Naive B cell (primary cell): ENCODE measurements around the gene MDFIC2. TPM values are rescaled to one million over a fixed set of nuclear protein-coding genes. Genes with fewer than 3 reads are reported as not detected.
"Not testable (repeated sequence)": the region's sequence is repeated elsewhere in the genome, so short reads cannot be mapped to it uniquely, and the experiment has no call there.

Source experiments
- ATAC-seq, 2 donors: fragments of 150-1000 bp; cut with Tn5 transposase; 2 replicates each; pipeline ENCODE4 v1.10.0; 2021; ENCODE audit warnings: low read depth in 2 of 2, mild to moderate bottlenecking in 2 of 2, moderate library complexity in 2 of 2
- DNase-seq: peaks from one replicate; pipeline ENCODE4 v3.0.0; 2022
- H3K27ac Mint-ChIP-seq, 6 donors: one replicate each; pipeline ENCODE4 v1.8.0; 2020 to 2022; ENCODE audit warnings: mild to moderate bottlenecking in 6 of 6, mixed read lengths in 6 of 6, moderate library complexity in 5 of 6, inconsistent platforms in 2 of 6
- H3K27me3 Mint-ChIP-seq, 3 donors: one replicate each; pipeline ENCODE4 v1.8.0; 2021 to 2022; ENCODE audit warnings: mixed read lengths in 3 of 3, mild to moderate bottlenecking in 1 of 3
- H3K36me3 Mint-ChIP-seq, 2 donors: one replicate each; pipeline ENCODE4 v1.8.0; 2020 to 2022; ENCODE audit warnings: mixed read lengths in 2 of 2, inconsistent platforms in 1 of 2, mild to moderate bottlenecking in 1 of 2
- H3K4me1 Mint-ChIP-seq, 3 donors: one replicate each; pipeline ENCODE4 v1.8.0; 2020 to 2022; ENCODE audit warnings: mixed read lengths in 3 of 3, inconsistent platforms in 1 of 3, mild to moderate bottlenecking in 1 of 3, moderate library complexity in 1 of 3
- H3K4me3 Mint-ChIP-seq, 8 donors: one replicate each; pipeline ENCODE4 v1.8.0; 2020 to 2022; ENCODE audit warnings: mild to moderate bottlenecking in 8 of 8, mixed read lengths in 8 of 8, moderate library complexity in 8 of 8, inconsistent platforms in 2 of 8
- H3K9me3 Mint-ChIP-seq, 7 donors: one replicate each; pipeline ENCODE4 v1.8.0; 2020 to 2022; ENCODE audit warnings: mixed read lengths in 7 of 7, mild to moderate bottlenecking in 5 of 7, inconsistent platforms in 2 of 7, moderate library complexity in 1 of 7
- polyA plus RNA-seq, 6 donors: library from polyadenylated mRNA; unstranded; fragments of 300-500 nt; fragmentation: Illumina TruSeq; gene quantifications; one replicate each; pipeline ENCODE4 v1.2.3, GENCODE V29; 2021; ENCODE audit warnings: low read depth in 6 of 6

Gene MDFIC2
- polyA plus RNA-seq, 6 donors from 2014 or later: not detected

GRCh38 chr3:70247955-70248354 is 64.5 kb downstream of the MDFIC2 start:
- no peaks in the 10 kb centered on the region for H3K36me3 Mint-ChIP-seq
- ATAC-seq (no peak), DNase-seq (no peak)
- H3K9me3 Mint-ChIP-seq: peaks cover 0 to 12% (median 3%) of the 10 kb centered on the region in 7 donors
- no peaks in the 10 kb centered on the region for H3K4me1 Mint-ChIP-seq
- H3K27ac Mint-ChIP-seq: no peak overlapping the region
- H3K27me3 Mint-ChIP-seq: peaks cover 8 to 16% (median 11%) of the 10 kb centered on the region in 3 donors
- no peak overlapping the region for H3K4me3 Mint-ChIP-seq

GRCh38 chr3:70245746-70246525 is 66.5 kb downstream of the MDFIC2 start:
- Mint-ChIP-seq H3K9me3 (peaks cover 0 to 12% (median 3%) of the 10 kb centered on the region in 7 donors), H3K4me3 (no peak overlapping the region), H3K36me3 (no peaks in the 10 kb centered on the region), H3K27me3 (peaks cover 7 to 16% (median 8%) of the 10 kb centered on the region in 3 donors), H3K4me1 (no peaks in the 10 kb centered on the region), H3K27ac (no peak overlapping the region)
- DNase-seq (no peak), ATAC-seq (no peak)

- peaks cover 7 to 12% (median 8%) of the 10 kb centered on the region in 3 donors for H3K27me3 Mint-ChIP-seq
- no peak overlapping the region for H3K4me3 Mint-ChIP-seq
- no peak overlapping the region for H3K27ac Mint-ChIP-seq
- peaks cover 0 to 12% (median 3%) of the 10 kb centered on the region in 7 donors for H3K9me3 Mint-ChIP-seq
- H3K4me1 Mint-ChIP-seq: no peaks in the 10 kb centered on the region
- no peak for ATAC-seq
- no peaks in the 10 kb centered on the region for H3K36me3 Mint-ChIP-seq
- no peak for DNase-seq
Measured at GRCh38 chr3:70244422-70244821, 68.0 kb downstream of the MDFIC2 start.

- no peak for ATAC-seq
- Mint-ChIP-seq H3K9me3 (peaks cover 0 to 6% (median 0%) of the 10 kb centered on the region in 7 donors), H3K4me3 (no peak overlapping the region), H3K27me3 (peaks cover 7 to 9% (median 8%) of the 10 kb centered on the region in 3 donors), H3K27ac (no peak overlapping the region), H3K36me3 (no peaks in the 10 kb centered on the region), H3K4me1 (no peaks in the 10 kb centered on the region)
- no peak for DNase-seq
Measured at GRCh38 chr3:70242297-70242882, 70.0 kb downstream of the MDFIC2 start.

- ATAC-seq (no peak), DNase-seq (no peak)
- Mint-ChIP-seq H3K4me3 (no peak overlapping the region), H3K36me3 (no peaks in the 10 kb centered on the region), H3K9me3 (peaks cover 0 to 5% (median 2%) of the 10 kb centered on the region in 7 donors), H3K4me1 (no peaks in the 10 kb centered on the region), H3K27ac (no peak overlapping the region), H3K27me3 (peaks cover 3 to 8% (median 4%) of the 10 kb centered on the region in 3 donors)
Measured at GRCh38 chr3:70233812-70234211, 78.6 kb downstream of the MDFIC2 start.

- Mint-ChIP-seq H3K27ac (no peak overlapping the region), H3K36me3 (no peaks in the 10 kb centered on the region), H3K27me3 (peaks cover 3 to 8% (median 6%) of the 10 kb centered on the region in 3 donors), H3K4me1 (no peaks in the 10 kb centered on the region), H3K9me3 (peaks cover 0 to 5% (median 2%) of the 10 kb centered on the region in 7 donors), H3K4me3 (peak overlapping the region in 1 of 8 donors; percentile 44)
- ATAC-seq (no peak), DNase-seq (no peak)
Measured at GRCh38 chr3:70233112-70233511, 79.3 kb downstream of the MDFIC2 start.

GRCh38 chr3:70231266-70231701 is 81.2 kb downstream of the MDFIC2 start:
- no peaks in the 10 kb centered on the region for H3K36me3 Mint-ChIP-seq
- peaks cover 0 to 6% (median 2%) of the 10 kb centered on the region in 7 donors for H3K9me3 Mint-ChIP-seq
- no peak overlapping the region for H3K27ac Mint-ChIP-seq
- DNase-seq: no peak
- no peaks in the 10 kb centered on the region for H3K4me1 Mint-ChIP-seq
- H3K27me3 Mint-ChIP-seq: peaks cover 3 to 8% (median 6%) of the 10 kb centered on the region in 3 donors
- H3K4me3 Mint-ChIP-seq: no peak overlapping the region
- ATAC-seq: no peak

- Mint-ChIP-seq H3K27ac (no peak overlapping the region), H3K4me1 (no peaks in the 10 kb centered on the region), H3K36me3 (no peaks in the 10 kb centered on the region), H3K9me3 (peaks cover 0 to 4% (median 0%) of the 10 kb centered on the region in 7 donors), H3K4me3 (no peak overlapping the region), H3K27me3 (peaks cover 4 to 8% (median 6%) of the 10 kb centered on the region in 3 donors)
- no peak for DNase-seq
- ATAC-seq: no peak
Measured at GRCh38 chr3:70227437-70227836, 85.0 kb downstream of the MDFIC2 start.

GRCh38 chr3:70225146-70225545 is 87.3 kb downstream of the MDFIC2 start:
- DNase-seq: no peak
- peaks cover 0 to 8% (median 6%) of the 10 kb centered on the region in 3 donors for H3K27me3 Mint-ChIP-seq
- no peak for ATAC-seq
- H3K4me1 Mint-ChIP-seq: no peaks in the 10 kb centered on the region
- no peak overlapping the region for H3K27ac Mint-ChIP-seq
- H3K4me3 Mint-ChIP-seq: no peak overlapping the region
- H3K9me3 Mint-ChIP-seq: peaks cover 0 to 4% (median 0%) of the 10 kb centered on the region in 7 donors
- H3K36me3 Mint-ChIP-seq: no peaks in the 10 kb centered on the region

- no peaks in the 10 kb centered on the region for H3K36me3 Mint-ChIP-seq
- no peak overlapping the region for H3K27ac Mint-ChIP-seq
- H3K4me1 Mint-ChIP-seq: no peaks in the 10 kb centered on the region
- no peak for DNase-seq
- no peak for ATAC-seq
- peaks cover 0 to 4% (median 0%) of the 10 kb centered on the region in 7 donors for H3K9me3 Mint-ChIP-seq
- H3K4me3 Mint-ChIP-seq: no peak overlapping the region
- H3K27me3 Mint-ChIP-seq: peaks cover 0 to 8% (median 8%) of the 10 kb centered on the region in 3 donors
Measured at GRCh38 chr3:70224337-70224736, 88.1 kb downstream of the MDFIC2 start.

- Mint-ChIP-seq H3K27me3 (peaks cover 7 to 14% (median 12%) of the 10 kb centered on the region in 3 donors), H3K36me3 (no peaks in the 10 kb centered on the region), H3K4me1 (no peaks in the 10 kb centered on the region), H3K9me3 (peaks cover 0 to 4% (median 0%) of the 10 kb centered on the region in 7 donors), H3K27ac (no peak overlapping the region), H3K4me3 (no peak overlapping the region)
- DNase-seq: no peak
- no peak for ATAC-seq
Measured at GRCh38 chr3:70218471-70218870, 94.0 kb downstream of the MDFIC2 start.

- H3K27ac Mint-ChIP-seq, DNase-seq, H3K4me1 Mint-ChIP-seq, H3K4me3 Mint-ChIP-seq, ATAC-seq, H3K9me3 Mint-ChIP-seq, H3K36me3 Mint-ChIP-seq: not testable (repeated sequence)
- peaks cover 17 to 24% (median 19%) of the 10 kb centered on the region in 3 donors for H3K27me3 Mint-ChIP-seq
Measured at GRCh38 chr3:70211274-70211673, 101.2 kb downstream of the MDFIC2 start.

- H3K9me3 Mint-ChIP-seq: peaks cover 0 to 9% (median 2%) of the 10 kb centered on the region in 7 donors
- H3K36me3 Mint-ChIP-seq: peaks cover 0 to 7% of the 10 kb centered on the region in 2 donors
- H3K4me1 Mint-ChIP-seq: no peaks in the 10 kb centered on the region
- peaks cover 14 to 21% (median 21%) of the 10 kb centered on the region in 3 donors for H3K27me3 Mint-ChIP-seq
- DNase-seq: no peak
- H3K4me3 Mint-ChIP-seq: no peak overlapping the region
- no peak overlapping the region for H3K27ac Mint-ChIP-seq
- no peak for ATAC-seq
Measured at GRCh38 chr3:70201975-70202374, 110.5 kb downstream of the MDFIC2 start.
